GM18499 (cell line): ENCODE measurements around the gene ATG7.

ENCODE experiments used
- ATAC-seq: cut with Tn5 transposase; IDR thresholded peaks from one replicate; pipeline ENCODE4 v1.9.1; 2021; ENCODE audit warnings: moderate number of reproducible peaks; ENCODE audit not compliant: insufficient read depth, unreplicated experiment

Gene ATG7

GRCh38 chr3:11289864-11290263, 17.7 kb downstream of the ATG7 start:
- ATAC-seq = no peak

GRCh38 chr3:11290743-11291680, 18.8 kb downstream of the ATG7 start:
- no peak for ATAC-seq

- no peak for ATAC-seq
Observed at GRCh38 chr3:11291808-11292207, 19.6 kb downstream of the ATG7 start.

- ATAC-seq = no peak
Observed at GRCh38 chr3:11297126-11297525, 24.9 kb downstream of the ATG7 start.

- peak; percentile 58 for ATAC-seq
Observed at GRCh38 chr3:11300970-11301369, 28.8 kb downstream of the ATG7 start.

- ATAC-seq = no peak
Observed at GRCh38 chr3:11302444-11302843, 30.2 kb downstream of the ATG7 start.

- ATAC-seq = no peak
Observed at GRCh38 chr3:11304175-11304574, 32.0 kb downstream of the ATG7 start.

GRCh38 chr3:11305509-11305908, 33.3 kb downstream of the ATG7 start:
- no peak for ATAC-seq

- ATAC-seq = peak; percentile 80
Observed at GRCh38 chr3:11306817-11307589, 34.8 kb downstream of the ATG7 start.

- ATAC-seq = no peak
Observed at GRCh38 chr3:11307830-11308432, 35.7 kb downstream of the ATG7 start.

GRCh38 chr3:11310258-11310657, 38.1 kb downstream of the ATG7 start:
- ATAC-seq = no peak

GRCh38 chr3:11312166-11312565, 40.0 kb downstream of the ATG7 start:
- no peak for ATAC-seq

- ATAC-seq = no peak
Observed at GRCh38 chr3:11317300-11317699, 45.1 kb downstream of the ATG7 start.

GRCh38 chr3:11322931-11323330, 50.7 kb downstream of the ATG7 start:
- no peak for ATAC-seq

GRCh38 chr3:11323813-11324212, 51.6 kb downstream of the ATG7 start:
- no peak for ATAC-seq

GRCh38 chr3:11327619-11328018, 55.4 kb downstream of the ATG7 start:
- no peak for ATAC-seq

- no peak for ATAC-seq
Observed at GRCh38 chr3:11328196-11328945, 56.2 kb downstream of the ATG7 start.

GRCh38 chr3:11329777-11330176, 57.6 kb downstream of the ATG7 start:
- no peak for ATAC-seq

GRCh38 chr3:11331101-11331500, 58.9 kb downstream of the ATG7 start:
- no peak for ATAC-seq

- no peak for ATAC-seq
Observed at GRCh38 chr3:11335056-11335608, 62.9 kb downstream of the ATG7 start.
